Neural progenitor cell (in vitro differentiated cells): ENCODE data around the gene C4A. TPM values are rescaled to one million over a fixed set of nuclear protein-coding genes. Genes with fewer than 3 reads are reported as not detected.

Source experiments
- DNase-seq: peaks from one replicate; pipeline ENCODE4 v3.0.0-alpha.2; 2016; ENCODE audit warnings: low spot score
- H2AFZ ChIP-seq: fragments of 200-600 bp; sonication (generic); replicated peaks from 2 replicates; pipeline ENCODE4 v1.6.1; 2016; ENCODE audit warnings: antibody characterized with exemption
- H3F3A ChIP-seq: fragments of 200-600 bp; sonication (generic); 2 replicates; pipeline ENCODE4 v1.6.1; 2016; ENCODE audit warnings: antibody characterized with exemption, low read depth
- H3K27ac ChIP-seq: fragments of 200-600 bp; sonication (generic); 2 replicates; pipeline ENCODE4 v1.5.1; 2016; ENCODE audit warnings: mild to moderate bottlenecking
- H3K27me3 ChIP-seq: fragments of 200-600 bp; sonication (generic); 2 replicates; pipeline ENCODE4 v1.6.1; 2016; ENCODE audit warnings: mild to moderate bottlenecking, moderate library complexity
- H3K36me3 ChIP-seq: fragments of 200-600 bp; sonication (generic); 2 replicates; pipeline ENCODE4 v1.5.1; 2016
- H3K4me1 ChIP-seq: fragments of 200-600 bp; sonication (generic); 2 replicates; pipeline ENCODE4 v1.6.1; 2016; ENCODE audit warnings: mixed run types
- H3K4me2 ChIP-seq: fragments of 200-600 bp; sonication (generic); 2 replicates; pipeline ENCODE4 v1.6.1; 2016
- H3K4me3 ChIP-seq: fragments of 200-600 bp; sonication (generic); 2 replicates; pipeline ENCODE4 v1.5.1; 2016
- H3K79me2 ChIP-seq: fragments of 200-600 bp; sonication (generic); 2 replicates; pipeline ENCODE4 v1.6.1; 2016; ENCODE audit warnings: low read depth
- H3K9ac ChIP-seq: fragments of 200-600 bp; sonication (generic); 2 replicates; pipeline ENCODE4 v1.6.1; 2016
- H3K9me3 ChIP-seq: fragments of 200-600 bp; sonication (generic); 2 replicates; pipeline ENCODE4 v1.5.1; 2016; ENCODE audit warnings: low read depth
- H4K20me1 ChIP-seq: fragments of 200-600 bp; sonication (generic); 2 replicates; pipeline ENCODE4 v1.6.1; 2016; ENCODE audit warnings: low read depth
- H3K27ac Mint-ChIP-seq: 3 replicates; pipeline ENCODE4 v1.8.0; 2021; ENCODE audit warnings: mixed read lengths
- H3K27me3 Mint-ChIP-seq: 2 replicates; pipeline ENCODE4 v1.8.0; 2022; ENCODE audit warnings: low read depth, mild to moderate bottlenecking, inconsistent platforms, moderate library complexity, mixed read lengths; ENCODE audit not compliant: insufficient read depth
- H3K36me3 Mint-ChIP-seq: 3 replicates; pipeline ENCODE4 v1.8.0; 2021; ENCODE audit warnings: mixed read lengths
- H3K4me1 Mint-ChIP-seq: 3 replicates; pipeline ENCODE4 v1.8.0; 2021; ENCODE audit warnings: mixed read lengths
- H3K4me3 Mint-ChIP-seq: 3 replicates; pipeline ENCODE4 v1.8.0; 2021; ENCODE audit warnings: mild to moderate bottlenecking, moderate library complexity, mixed read lengths
- H3K9me3 Mint-ChIP-seq: 3 replicates; pipeline ENCODE4 v1.8.0; 2020; ENCODE audit warnings: mixed read lengths
- EZH2 ChIP-seq: fragments of 200-600 bp; sonication (generic); IDR thresholded peaks from 2 replicates; pipeline ENCODE4 v1.6.1; 2017; ENCODE audit warnings: antibody characterized with exemption, mild to moderate bottlenecking, moderate library complexity
- EZH2phosphoT487 ChIP-seq: fragments of 200-600 bp; sonication (generic); IDR thresholded peaks from 2 replicates; pipeline ENCODE4 v1.6.1; 2017; ENCODE audit warnings: antibody characterized with exemption
- total RNA-seq: library from RNA; depleted of rRNA; stranded (reverse); fragments of >200 nt; gene quantifications from 2 replicates; pipeline ENCODE4 v1.2.3, GENCODE V29; 2015; ENCODE audit warnings: low replicate concordance
- TF ChIP-seq, protein P1 (sequence below): fragments of 200-600 bp; sonication (generic); IDR thresholded peaks from 2 replicates; pipeline ENCODE4 v1.5.1; 2017; ENCODE audit warnings: antibody characterized with exemption, mild to moderate bottlenecking

C4A gene
- total RNA-seq, 1 donor from 2014 or later = 4.3 TPM

DNA sequence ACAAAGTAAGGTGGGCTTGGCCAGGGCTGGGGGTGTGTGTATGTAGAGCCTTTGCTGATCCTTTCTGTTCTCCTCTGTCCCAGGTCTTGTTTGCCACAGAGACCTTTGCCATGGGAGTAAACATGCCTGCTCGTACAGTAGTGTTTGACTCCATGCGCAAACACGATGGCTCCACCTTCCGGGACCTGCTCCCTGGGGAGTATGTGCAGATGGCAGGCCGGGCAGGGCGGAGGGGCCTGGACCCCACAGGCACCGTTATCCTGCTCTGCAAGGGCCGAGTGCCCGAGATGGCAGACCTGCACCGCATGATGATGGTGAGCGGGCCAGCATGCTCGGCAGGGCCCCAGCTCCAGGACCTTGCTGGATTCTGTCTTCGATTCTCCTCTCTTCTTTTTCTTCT, 16.2 kb upstream of the C4A start:
- Histone ChIP-seq H3K4me1 (no peaks in the 10 kb centered on the region), H3K4me3 (no peak overlapping the region), H4K20me1 (no peaks in the 10 kb centered on the region), H3K9me3 (no peaks in the 10 kb centered on the region), H2AFZ (no peak overlapping the region), H3F3A (peaks cover 4% of the 10 kb centered on the region), H3K9ac (no peak overlapping the region), H3K27ac (no peak overlapping the region), H3K4me2 (no peak overlapping the region), H3K27me3 (no peaks in the 10 kb centered on the region), H3K36me3 (no peaks in the 10 kb centered on the region), H3K79me2 (no peaks in the 10 kb centered on the region)
- TF ChIP-seq EZH2phosphoT487 (no peak), EZH2 (no peak)
- peaks cover 41% of the 10 kb centered on the region for H3K36me3 Mint-ChIP-seq
- H3K27me3 Mint-ChIP-seq = peaks cover 3% of the 10 kb centered on the region
- H3K27ac Mint-ChIP-seq = no peak overlapping the region
- DNase-seq = no peak
- H3K4me1 Mint-ChIP-seq = peaks cover 9% of the 10 kb centered on the region
- H3K4me3 Mint-ChIP-seq = no peak overlapping the region
- no peaks in the 10 kb centered on the region for H3K9me3 Mint-ChIP-seq

- Histone ChIP-seq H3K79me2 (peaks cover 8% of the 10 kb centered on the region), H4K20me1 (no peaks in the 10 kb centered on the region), H3K36me3 (no peaks in the 10 kb centered on the region), H3K9ac (no peak overlapping the region), H3K27ac (no peak overlapping the region), H3K4me2 (no peak overlapping the region), H2AFZ (no peak overlapping the region), H3K27me3 (no peaks in the 10 kb centered on the region), H3K4me3 (no peak overlapping the region), H3F3A (peaks cover 12% of the 10 kb centered on the region), H3K4me1 (peaks cover 6% of the 10 kb centered on the region), H3K9me3 (no peaks in the 10 kb centered on the region)
- H3K36me3 Mint-ChIP-seq = peaks cover 41% of the 10 kb centered on the region
- H3K4me3 Mint-ChIP-seq = no peak overlapping the region
- no peak for TF ChIP-seq EZH2phosphoT487
- TF ChIP-seq, protein P1, sequence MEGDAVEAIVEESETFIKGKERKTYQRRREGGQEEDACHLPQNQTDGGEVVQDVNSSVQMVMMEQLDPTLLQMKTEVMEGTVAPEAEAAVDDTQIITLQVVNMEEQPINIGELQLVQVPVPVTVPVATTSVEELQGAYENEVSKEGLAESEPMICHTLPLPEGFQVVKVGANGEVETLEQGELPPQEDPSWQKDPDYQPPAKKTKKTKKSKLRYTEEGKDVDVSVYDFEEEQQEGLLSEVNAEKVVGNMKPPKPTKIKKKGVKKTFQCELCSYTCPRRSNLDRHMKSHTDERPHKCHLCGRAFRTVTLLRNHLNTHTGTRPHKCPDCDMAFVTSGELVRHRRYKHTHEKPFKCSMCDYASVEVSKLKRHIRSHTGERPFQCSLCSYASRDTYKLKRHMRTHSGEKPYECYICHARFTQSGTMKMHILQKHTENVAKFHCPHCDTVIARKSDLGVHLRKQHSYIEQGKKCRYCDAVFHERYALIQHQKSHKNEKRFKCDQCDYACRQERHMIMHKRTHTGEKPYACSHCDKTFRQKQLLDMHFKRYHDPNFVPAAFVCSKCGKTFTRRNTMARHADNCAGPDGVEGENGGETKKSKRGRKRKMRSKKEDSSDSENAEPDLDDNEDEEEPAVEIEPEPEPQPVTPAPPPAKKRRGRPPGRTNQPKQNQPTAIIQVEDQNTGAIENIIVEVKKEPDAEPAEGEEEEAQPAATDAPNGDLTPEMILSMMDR = no peak
- TF ChIP-seq EZH2 = no peak
- DNase-seq = no peak
- no peaks in the 10 kb centered on the region for H3K9me3 Mint-ChIP-seq
- peaks cover 7% of the 10 kb centered on the region for H3K4me1 Mint-ChIP-seq
- no peak overlapping the region for H3K27ac Mint-ChIP-seq
- peaks cover 5% of the 10 kb centered on the region for H3K27me3 Mint-ChIP-seq
These were observed 15.4 kb upstream of the C4A start for GRCh38 chr6:31966506-31966905.

GRCh38 chr6:31966997-31967925, 14.6 kb upstream of the C4A start:
- H3K9me3 Mint-ChIP-seq = no peaks in the 10 kb centered on the region
- H4K20me1 ChIP-seq = no peaks in the 10 kb centered on the region
- no peak overlapping the region for H3K4me2 ChIP-seq
- peak overlapping the region; percentile 55 for H3K4me3 Mint-ChIP-seq
- H3K36me3 Mint-ChIP-seq = peaks cover 36% of the 10 kb centered on the region
- no peaks in the 10 kb centered on the region for H3K27me3 ChIP-seq
- no peak overlapping the region for H3K27ac ChIP-seq
- H3F3A ChIP-seq = peaks cover 17% of the 10 kb centered on the region
- peaks cover 10% of the 10 kb centered on the region for H3K4me1 Mint-ChIP-seq
- H3K27me3 Mint-ChIP-seq = peaks cover 7% of the 10 kb centered on the region
- no peak for DNase-seq
- no peak for TF ChIP-seq EZH2
- H3K79me2 ChIP-seq = peaks cover 10% of the 10 kb centered on the region
- H2AFZ ChIP-seq = no peak overlapping the region
- no peak overlapping the region for H3K9ac ChIP-seq
- no peak overlapping the region for H3K4me3 ChIP-seq
- no peaks in the 10 kb centered on the region for H3K9me3 ChIP-seq
- no peak overlapping the region for H3K27ac Mint-ChIP-seq
- no peaks in the 10 kb centered on the region for H3K36me3 ChIP-seq
- peaks cover 7% of the 10 kb centered on the region for H3K4me1 ChIP-seq

- H3K36me3 Mint-ChIP-seq = peaks cover 31% of the 10 kb centered on the region
- H3K36me3 ChIP-seq = no peaks in the 10 kb centered on the region
These were observed 13.9 kb upstream of the C4A start for GRCh38 chr6:31967926-31968320.

More at GRCh38 chr6:31967926-31968320, 13.9 kb upstream of the C4A start:
- Mint-ChIP-seq H3K4me3 (no peak overlapping the region), H3K4me1 (peaks cover 14% of the 10 kb centered on the region), H3K27me3 (peaks cover 7% of the 10 kb centered on the region), H3K9me3 (no peaks in the 10 kb centered on the region), H3K27ac (no peak overlapping the region)
- H3K27ac ChIP-seq = no peak overlapping the region
- DNase-seq = no peak
- H3K79me2 ChIP-seq = peaks cover 13% of the 10 kb centered on the region
- H3K9ac ChIP-seq = no peak overlapping the region
- H3K4me3 ChIP-seq = no peak overlapping the region
- H3K9me3 ChIP-seq = no peaks in the 10 kb centered on the region
- H3K4me1 ChIP-seq = peaks cover 7% of the 10 kb centered on the region
- peaks cover 23% of the 10 kb centered on the region for H3F3A ChIP-seq
- no peak overlapping the region for H2AFZ ChIP-seq
- TF ChIP-seq EZH2phosphoT487 (no peak), EZH2 (no peak)
- TF ChIP-seq, protein P1 = no peak
- no peaks in the 10 kb centered on the region for H4K20me1 ChIP-seq
- H3K4me2 ChIP-seq = no peak overlapping the region
- no peaks in the 10 kb centered on the region for H3K27me3 ChIP-seq
